Suprapubic skin (tissue), 4 donors: ENCODE data around the gene DPH5.

Experiments
- CTCF ChIP-seq, 2 donors: fragments of 200-600 bp in 1 of 2; fragments of 450-650 bp in 1 of 2; sonication (generic) in 1 of 2; IDR thresholded peaks; one replicate each; pipeline ENCODE4 v1.5.1; 2016 to 2019; ENCODE audit warnings: antibody characterized with exemption in 2 of 2, mild to moderate bottlenecking in 1 of 2, moderate library complexity in 1 of 2
- EP300 ChIP-seq: sonication (generic); formaldehyde crosslinking; IDR thresholded peaks from one replicate; pipeline ENCODE4 v1.6.1; 2017; ENCODE audit warnings: antibody characterized with exemption
- POLR2A ChIP-seq, 2 donors: fragments of 450-650 bp; IDR thresholded peaks; one replicate each; pipeline ENCODE4 v1.6.1; 2017; ENCODE audit warnings: antibody characterized with exemption in 2 of 2, mild to moderate bottlenecking in 2 of 2, moderate library complexity in 2 of 2
- POLR2AphosphoS5 ChIP-seq, 3 donors: sonication (generic); formaldehyde crosslinking; IDR thresholded peaks; one replicate each; pipeline ENCODE4 v1.6.1; 2017; ENCODE audit warnings: antibody characterized with exemption in 3 of 3

- TF ChIP-seq POLR2A (IDR thresholded peaks at IDR 0.05) (no peak), CTCF (IDR thresholded peaks at IDR 0.05) (no peak), EP300 (no peak), POLR2AphosphoS5 (IDR thresholded peaks at IDR 0.05) (no peak)
These were observed 15.7 kb upstream of the DPH5 start for GRCh38 chr1:101041300-101041699.
